ENCODE results near the gene RPN2.

Gene RPN2

GRCh38 chr20:37218976-37219375 is 39.8 kb downstream of the RPN2 start:
- DNase-seq (ENCODE audit: low spot score) = no peak

- DNase-seq (ENCODE audit: low spot score) = no peak
Observed at GRCh38 chr20:37219751-37220668, 40.9 kb downstream of the RPN2 start.

DNA sequence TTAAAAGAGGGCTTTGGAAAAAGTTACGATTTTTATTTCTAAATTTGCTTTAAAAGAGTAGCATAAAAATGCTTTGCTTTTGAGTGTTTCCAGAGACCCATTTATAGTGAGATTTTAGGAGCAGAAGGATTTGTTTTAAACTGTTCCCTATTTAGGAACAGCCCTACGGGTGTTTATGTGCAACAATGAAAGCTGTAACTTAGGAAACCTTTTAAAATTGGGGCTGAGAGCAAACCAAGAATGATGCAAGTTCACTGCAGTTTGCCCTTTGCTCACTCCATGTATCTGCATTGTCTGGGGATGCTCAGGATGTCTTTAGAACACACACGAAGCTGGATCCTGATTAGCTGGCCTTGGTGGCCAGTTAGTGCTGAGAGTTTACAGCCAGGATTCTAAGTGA is 41.6 kb downstream of the RPN2 start:
- no peak for DNase-seq (ENCODE audit: low spot score)

GRCh38 chr20:37222086-37222485 is 43.0 kb downstream of the RPN2 start:
- no peak for DNase-seq (ENCODE audit: low spot score)

- peak; percentile 55 for DNase-seq (ENCODE audit: low spot score)
Observed at GRCh38 chr20:37223053-37223452, 43.9 kb downstream of the RPN2 start.

GRCh38 chr20:37225146-37225545 is 46.0 kb downstream of the RPN2 start:
- DNase-seq (ENCODE audit: low spot score) = no peak

DNA sequence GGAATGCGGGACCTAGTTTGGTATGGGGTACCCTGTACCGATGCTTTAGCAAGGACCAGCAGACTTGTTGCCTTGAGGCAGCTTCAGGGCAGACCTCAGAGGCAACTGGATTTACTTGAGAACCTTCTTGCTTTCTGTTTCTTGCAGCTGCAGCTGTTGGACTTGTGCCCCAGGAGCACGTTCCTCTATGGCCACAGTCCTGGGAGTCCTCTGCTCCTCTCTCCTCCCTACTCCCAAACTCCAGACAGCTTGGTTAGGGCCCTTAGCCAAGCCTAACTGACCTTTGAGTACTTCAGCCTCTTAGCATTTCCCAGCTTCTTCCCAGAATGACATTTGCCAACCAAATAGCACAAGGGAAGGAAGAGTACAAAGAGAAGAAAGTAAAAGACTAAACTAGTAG is 47.8 kb downstream of the RPN2 start:
- DNase-seq (ENCODE audit: low spot score) = no peak

- no peak for DNase-seq (ENCODE audit: low spot score)
Observed at GRCh38 chr20:37228082-37228481, 49.0 kb downstream of the RPN2 start.

GRCh38 chr20:37228656-37229055 is 49.5 kb downstream of the RPN2 start:
- DNase-seq (ENCODE audit: low spot score) = no peak

DNA sequence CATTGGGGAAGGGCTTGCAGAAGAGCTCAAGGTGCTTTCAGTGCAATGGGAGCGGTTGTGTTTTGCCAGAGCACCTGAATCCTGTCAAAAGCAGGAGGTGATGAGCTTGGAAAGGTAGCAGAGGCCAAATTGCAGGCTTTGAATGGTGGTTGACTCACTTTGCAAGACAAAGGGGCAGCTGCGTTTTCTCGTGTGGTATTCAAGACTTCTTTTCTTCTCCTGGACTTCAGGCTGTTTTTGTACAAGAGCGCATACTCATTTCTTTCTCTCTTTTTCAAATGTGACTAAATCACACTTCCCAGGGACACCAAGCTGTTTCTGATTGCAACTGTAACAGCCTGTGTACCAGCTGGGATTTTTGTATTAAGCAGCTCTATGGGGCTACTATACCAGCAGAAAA is 50.2 kb downstream of the RPN2 start:
- no peak for DNase-seq (ENCODE audit: low spot score)

DNA sequence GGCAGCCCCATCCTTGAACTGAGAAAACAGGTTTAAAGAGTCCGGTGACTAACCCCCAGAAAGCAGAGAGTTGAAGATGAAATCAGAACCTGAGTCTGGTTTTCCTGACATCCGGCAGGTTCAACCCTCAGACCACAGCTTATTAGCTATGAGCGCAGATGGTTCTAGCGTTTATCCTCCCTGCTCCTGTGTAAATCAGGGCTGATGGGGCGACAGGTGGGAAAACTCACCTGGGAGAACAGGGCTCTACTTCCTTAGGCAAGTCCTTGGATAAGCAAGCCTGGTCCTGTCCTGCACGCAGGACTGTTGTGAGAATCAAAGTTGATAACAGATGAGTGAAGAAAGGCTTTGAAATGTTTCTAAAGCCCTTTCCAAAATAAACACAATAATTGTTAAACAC is 51.1 kb downstream of the RPN2 start:
- DNase-seq (ENCODE audit: low spot score) = no peak

- no peak for DNase-seq (ENCODE audit: low spot score)
Observed at GRCh38 chr20:37231947-37232630, 53.0 kb downstream of the RPN2 start.

- no peak for DNase-seq (ENCODE audit: low spot score)
Observed at GRCh38 chr20:37233548-37234253, 54.6 kb downstream of the RPN2 start.

GRCh38 chr20:37234254-37234581 is 55.1 kb downstream of the RPN2 start:
- no peak for DNase-seq (ENCODE audit: low spot score)

DNA sequence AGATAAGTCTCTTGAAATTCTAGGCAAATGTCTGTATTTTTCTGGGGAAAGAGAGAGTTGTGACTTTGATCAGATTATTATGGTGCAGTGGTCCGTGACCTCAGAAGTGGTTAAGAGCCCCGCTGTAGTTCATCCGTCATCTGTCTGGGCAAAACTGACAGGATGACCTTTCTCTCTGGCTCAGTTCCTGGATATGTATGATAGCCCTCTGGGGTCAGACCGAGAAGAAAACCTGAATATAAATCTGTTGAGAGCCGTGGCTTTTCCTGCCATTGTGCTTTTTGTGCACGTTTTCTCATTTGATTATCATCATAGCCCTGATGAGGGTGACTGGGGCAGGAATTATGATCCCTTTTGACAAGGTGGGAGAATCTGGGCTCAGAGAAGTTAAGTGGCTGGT is 55.9 kb downstream of the RPN2 start:
- DNase-seq (ENCODE audit: low spot score) = no peak

GRCh38 chr20:37236462-37236861 is 57.3 kb downstream of the RPN2 start:
- DNase-seq (ENCODE audit: low spot score) = no peak

DNA sequence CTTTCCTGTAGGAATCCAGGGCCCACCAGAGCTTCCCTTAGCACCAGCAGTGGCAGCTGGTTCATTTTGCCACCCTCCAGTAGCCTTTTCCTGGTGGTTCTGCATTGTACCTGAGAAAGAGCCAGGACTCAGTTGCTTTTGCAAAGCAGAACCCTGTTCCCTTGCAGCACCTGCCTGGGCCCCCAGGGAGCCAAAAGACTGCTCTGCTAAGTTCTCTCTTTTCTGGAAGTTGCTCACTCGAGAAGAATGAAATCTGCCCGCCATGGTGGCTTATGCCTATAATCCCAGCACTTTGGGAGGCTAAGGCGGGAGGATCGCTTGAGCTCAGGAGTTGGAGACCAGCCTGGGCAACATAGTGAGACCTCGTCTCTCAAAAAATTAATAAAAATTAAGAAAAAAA is 58.5 kb downstream of the RPN2 start:
- no peak for DNase-seq (ENCODE audit: low spot score)

GRCh38 chr20:37238426-37238825 is 59.3 kb downstream of the RPN2 start:
- no peak for DNase-seq (ENCODE audit: low spot score)

DNA sequence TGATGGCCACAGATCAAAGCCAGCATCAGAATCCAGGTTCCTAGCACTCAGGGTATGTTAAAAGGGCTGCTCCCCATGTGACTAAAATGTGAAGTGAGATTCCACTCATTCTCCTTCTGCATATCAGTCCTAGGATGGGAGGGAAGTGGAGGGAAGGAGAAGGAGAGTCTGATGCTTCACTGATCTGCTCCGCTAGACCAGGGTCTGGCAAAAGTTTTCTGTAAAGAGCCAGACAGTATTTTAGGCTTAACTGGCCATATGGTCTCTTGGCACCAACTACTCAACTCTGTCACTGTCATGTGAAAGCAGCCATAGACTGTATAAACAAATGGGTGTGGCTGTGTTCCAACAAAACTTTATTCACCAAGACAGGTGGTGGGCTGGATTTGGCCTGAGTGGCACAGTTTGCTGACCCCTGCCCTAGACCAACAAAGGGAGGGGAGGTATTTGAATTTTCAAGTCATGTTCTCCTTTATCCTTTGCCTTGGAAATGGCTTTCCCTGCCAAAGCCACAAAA is 59.9 kb downstream of the RPN2 start:
- no peak for DNase-seq (ENCODE audit: low spot score)

- no peak for DNase-seq (ENCODE audit: low spot score)
Observed at GRCh38 chr20:37240337-37241067, 61.4 kb downstream of the RPN2 start.

GRCh38 chr20:37242503-37242902 is 63.4 kb downstream of the RPN2 start:
- DNase-seq (ENCODE audit: low spot score) = no peak

Data from COLO829 (cell line).